Pancreas (tissue), 10 donors: ENCODE data around the gene WDR86. TPM values are rescaled to one million over a fixed set of nuclear protein-coding genes. Genes with fewer than 3 reads are reported as not detected.

Experiments
- ATAC-seq, 4 donors: fragments of 200-7000 bp; cut with Tn5 transposase; one replicate each; pipeline versions ENCODE4 v1.8.0 to v1.9.1; 2020; ENCODE audit warnings: mild to moderate bottlenecking in 4 of 4, moderate library complexity in 4 of 4
- DNase-seq, 6 donors: peaks; one replicate each; pipeline ENCODE4 v3.0.0-alpha.2; 2020
- FAIRE-seq: peaks from 2 replicates; lab custom pipeline; 2012; peaks lifted over from hg19 to GRCh38; lab: Jason Lieb, UNC
- H3K27ac ChIP-seq, 4 donors: fragments of 200-600 bp; sonication (generic); 1 replicate in 3 of 4; 2 replicates in 1 of 4; pipeline versions ENCODE4 v1.5.0 to v1.8.0; 2020
- H3K27me3 ChIP-seq, 4 donors: fragments of 200-600 bp; one replicate each; pipeline ENCODE4 v1.8.0; 2021
- H3K36me3 ChIP-seq, 3 donors: fragments of 200-600 bp; sonication (generic) in 1 of 3; one replicate each; pipeline versions ENCODE4 v1.5.0 to v1.8.0; 2020 to 2021
- H3K4me1 ChIP-seq, 3 donors: fragments of 200-600 bp; one replicate each; pipeline ENCODE4 v1.8.0; 2021
- H3K4me3 ChIP-seq, 4 donors: fragments of 200-600 bp; sonication (generic) in 2 of 4; one replicate each; pipeline versions ENCODE4 v1.5.0 to v1.8.0; 2020 to 2021
- H3K9me3 ChIP-seq, 4 donors: fragments of 200-600 bp; one replicate each; pipeline ENCODE4 v1.8.0; 2021
- CTCF ChIP-seq, 4 donors: fragments of 200-600 bp; sonication (generic) in 3 of 4; IDR thresholded peaks; one replicate each; pipeline versions ENCODE4 v1.5.0 to v1.8.0; 2021; ENCODE audit warnings: antibody characterized with exemption in 4 of 4
- WGBS, 2 donors: extraction: QIAGEN DNeasy Blood & Tissue Kit; methylation state at CpG; one replicate each; pipeline ENCODE4 v1.1.7; 2013; 5-methylcytosine and 5-hydroxymethylcytosine counted together
- intact Hi-C, 3 donors: fragments of 100-400 bp; cut with DNase I; formaldehyde crosslinking; loops; one replicate each; pipeline versions ENCODE4 v1.11.1 to v1.14.2; 2022
- polyA plus RNA-seq, 2 donors: library from polyadenylated mRNA; stranded (reverse); fragments of 200-250 nt; gene quantifications; one replicate each; pipeline ENCODE4 v1.2.3, GENCODE V29; 2013
- total RNA-seq, 6 donors: library from RNA; stranded (reverse); fragmentation: NEBNext Ultra II Directional in 4 of 6; extraction: Animal tissue kit (Norgen Biotek cat#: 25700) in 4 of 6; gene quantifications; one replicate each; pipeline versions ENCODE4 v1.2.1 to v1.2.4, GENCODE V29; 2021 to 2023
- donor health status: healthy with polysubstance abuse.
- donor health status: DM: no; HTN: no; CAD: no; lungs with moderate emphysema.
- donor health status: DM: no; HTN: no; CAD: no.
- donor health status: control.
- donor health status: control.
- donor health status: Bipolar disorder and iron deficiency.
- donor health status: DM: yes; HTN: yes; CAD: no.
- donor health status: DM: no; HTN: no; CAD: no.
- donor health status: DM: no; HTN: no; CAD: no.
- donor health status: DM: yes; HTN: yes; CAD: no.

WDR86 gene
- total and polyA plus RNA-seq, 8 donors, result 0.28 to 1.7 (median 1.0) TPM

DNA sequence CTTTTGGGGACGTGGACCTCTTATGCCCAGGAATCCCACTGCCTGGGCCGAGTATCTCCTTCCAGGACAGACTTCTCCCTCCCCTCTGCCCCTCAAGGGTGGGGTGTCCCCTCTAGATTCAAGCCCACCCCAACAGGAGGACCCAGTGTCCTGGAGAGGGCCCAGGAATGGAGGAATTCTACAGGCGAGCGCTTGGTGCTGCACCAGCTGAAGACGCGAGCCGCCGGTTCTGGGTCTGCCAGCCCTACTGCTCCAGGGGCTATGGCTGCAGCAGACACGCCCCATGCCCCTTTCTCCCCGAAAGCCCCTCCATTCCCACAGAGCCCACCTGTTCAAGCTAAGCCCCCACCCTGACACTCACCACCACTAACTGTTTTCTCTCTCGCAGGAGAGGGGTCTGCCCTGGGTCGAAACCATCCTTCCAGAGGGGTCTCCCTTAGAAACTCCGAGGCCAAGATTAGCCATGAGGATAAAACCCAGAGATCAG lies 21.5 kb upstream of the WDR86 start:
- H3K27ac ChIP-seq, result no peak overlapping the region
- TF ChIP-seq CTCF (IDR thresholded peaks at IDR 0.05), result no peak
- H3K4me3 ChIP-seq, result no peak overlapping the region
- intact Hi-C loops, result no loop called here
- no peaks in the 10 kb centered on the region for H3K9me3 ChIP-seq
- no peaks in the 10 kb centered on the region for H3K27me3 ChIP-seq
- FAIRE-seq (no peak), DNase-seq (no peak), ATAC-seq (no peak)
- WGBS, 2 donors, result 89 to 95% methylated on average over 13 of the region's 13 CpGs
- H3K36me3 ChIP-seq, result no peaks in the 10 kb centered on the region
- peaks cover 0 to 12% (median 0%) of the 10 kb centered on the region in 3 donors for H3K4me1 ChIP-seq

GRCh38 chr7:151430391-151431205 lies 20.8 kb upstream of the WDR86 start:
- no peak for TF ChIP-seq CTCF (IDR thresholded peaks at IDR 0.05)
- no peaks in the 10 kb centered on the region for H3K36me3 ChIP-seq
- no peak for ATAC-seq
- 88 to 98% methylated on average over 16 of the region's 16 CpGs for WGBS, 2 donors
- H3K4me3 ChIP-seq, result no peak overlapping the region
- no peaks in the 10 kb centered on the region for H3K27me3 ChIP-seq
- FAIRE-seq, result no peak
- H3K4me1 ChIP-seq, result peaks cover 0 to 12% (median 0%) of the 10 kb centered on the region in 3 donors
- intact Hi-C loops, result no loop called here
- no peak overlapping the region for H3K27ac ChIP-seq
- DNase-seq, result peak in 1 of 6 donors; percentile 41
- no peaks in the 10 kb centered on the region for H3K9me3 ChIP-seq

DNA sequence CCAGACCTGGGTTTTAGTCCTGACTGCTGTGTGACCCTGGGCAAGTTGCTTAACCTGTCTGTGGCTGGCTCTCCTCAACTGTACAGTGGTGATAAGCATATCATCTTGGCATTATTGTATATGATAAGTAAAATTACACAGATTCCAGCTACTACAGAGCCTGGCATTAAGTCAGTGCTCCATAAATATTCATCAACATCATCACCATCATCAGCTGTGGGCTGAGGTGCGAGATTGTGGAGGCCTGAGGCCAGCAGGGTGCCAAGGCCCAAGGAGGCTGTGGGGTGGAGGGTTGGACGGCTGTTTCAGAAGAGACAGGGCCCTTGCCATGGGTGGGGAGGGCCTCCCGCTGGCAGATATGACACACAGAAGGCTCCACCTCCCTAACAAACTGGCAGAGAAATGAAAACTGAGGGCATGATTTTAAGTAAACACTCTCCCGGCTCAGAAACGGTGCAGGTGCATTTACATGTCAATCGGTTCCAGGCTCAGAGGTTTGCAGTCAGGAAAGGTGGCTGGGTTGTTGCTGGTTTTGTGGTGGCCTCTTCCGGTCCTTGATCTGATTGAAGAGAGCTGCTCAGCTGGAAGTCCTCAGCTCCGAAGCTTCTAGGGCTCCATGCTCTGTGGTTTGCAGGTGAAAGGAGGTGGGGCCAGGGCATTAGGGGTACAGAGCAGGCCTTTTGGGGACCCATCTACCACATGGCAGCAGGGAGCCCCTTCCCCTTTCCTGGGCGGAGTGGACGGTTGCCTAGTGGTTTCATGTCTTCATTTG lies 19.9 kb upstream of the WDR86 start:
- H3K27ac ChIP-seq, result no peak overlapping the region
- ATAC-seq, result peak; percentile 69 to 82 (median 80)

GRCh38 chr7:151429237-151429559 lies 19.4 kb upstream of the WDR86 start:
- no peak for TF ChIP-seq CTCF (IDR thresholded peaks at IDR 0.05)
- ATAC-seq, result no peak
- Histone ChIP-seq H3K4me3 (no peak overlapping the region), H3K9me3 (no peaks in the 10 kb centered on the region), H3K27ac (no peak overlapping the region), H3K27me3 (no peaks in the 10 kb centered on the region), H3K4me1 (peaks cover 0 to 12% (median 0%) of the 10 kb centered on the region in 3 donors), H3K36me3 (no peaks in the 10 kb centered on the region)
- no peak for FAIRE-seq
- peak in 1 of 6 donors; percentile 18 for DNase-seq
- intact Hi-C loops, result no loop called here
- WGBS, 2 donors, result 88 to 89% methylated on average over 5 of the region's 5 CpGs

More for the DNA sequence above, 19.9 kb upstream of the WDR86 start:
- Histone ChIP-seq H3K36me3 (no peaks in the 10 kb centered on the region), H3K9me3 (no peaks in the 10 kb centered on the region), H3K27me3 (no peaks in the 10 kb centered on the region), H3K4me3 (no peak overlapping the region), H3K4me1 (peaks cover 0 to 12% (median 0%) of the 10 kb centered on the region in 3 donors)
- no peak for FAIRE-seq
- no peak for TF ChIP-seq CTCF (IDR thresholded peaks at IDR 0.05)
- 24 to 32% methylated on average over 9 to 10 of the region's 10 CpGs for WGBS, 2 donors
- intact Hi-C loops, result no loop called here
- peak in 4 of 6 donors; percentile 41 to 61 (median 50) for DNase-seq
